ENCODE data around the gene ETS1.

ETS1 gene

DNA sequence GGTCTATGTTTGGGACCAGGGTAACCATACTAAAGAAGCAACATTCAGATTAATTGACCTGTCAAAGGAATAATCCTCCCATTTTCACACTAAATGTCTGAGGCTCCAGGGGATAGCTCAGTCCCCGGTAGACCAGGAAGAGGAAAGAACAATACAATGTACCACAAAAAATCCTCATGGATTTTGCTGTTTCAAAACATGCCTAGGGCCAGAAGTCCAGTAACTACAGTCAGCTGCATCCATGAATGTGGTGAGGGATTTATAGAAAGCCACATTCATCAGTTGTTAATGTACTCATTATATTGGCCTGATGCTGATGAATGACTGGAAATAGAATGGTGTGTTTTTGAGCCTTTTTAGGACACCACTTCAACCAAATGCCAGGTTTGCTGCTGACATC is 6.9 kb upstream of the ETS1 start:
- no peak for DNase-seq (ENCODE audit: low read depth)

DNA sequence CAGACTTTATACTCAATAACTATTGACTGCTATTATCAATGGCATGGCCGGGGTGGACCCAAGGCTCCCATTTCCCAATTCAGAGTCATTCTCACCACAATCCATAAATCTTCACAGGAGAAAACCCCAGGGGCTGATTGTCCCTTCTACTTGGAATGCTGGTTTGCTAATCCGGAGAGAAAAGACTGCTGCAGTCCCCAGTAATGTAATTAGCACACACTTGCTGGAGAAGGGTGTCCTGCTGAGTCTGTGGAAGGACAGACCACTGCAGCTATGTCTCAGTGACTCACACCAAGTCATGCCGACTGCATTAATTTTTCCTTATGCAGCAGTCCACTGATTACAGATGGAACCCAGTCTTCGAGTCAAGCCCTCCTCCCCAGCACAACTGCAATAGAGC is 5.9 kb upstream of the ETS1 start:
- DNase-seq (ENCODE audit: low read depth): peak; percentile 34

DNA sequence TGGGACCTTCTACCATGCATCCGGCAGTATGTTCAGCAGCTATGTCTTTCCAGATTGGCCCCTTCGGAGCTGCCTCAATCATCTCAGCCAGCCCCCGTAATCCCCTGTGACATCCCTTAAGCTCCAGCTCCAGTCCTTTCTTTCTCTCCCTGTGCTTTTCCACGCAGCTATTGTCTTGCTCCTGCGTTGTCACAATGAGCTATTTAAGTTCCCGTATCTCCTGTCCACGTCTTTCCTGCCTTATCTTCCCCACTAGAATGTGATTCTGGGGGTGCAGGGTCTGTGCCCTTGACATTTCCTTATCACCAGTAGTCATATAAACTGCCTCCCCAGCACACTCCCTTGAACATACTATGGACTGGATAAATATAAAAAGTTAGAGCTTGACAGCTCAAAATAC is 5.1 kb upstream of the ETS1 start:
- DNase-seq (ENCODE audit: low read depth): no peak

DNA sequence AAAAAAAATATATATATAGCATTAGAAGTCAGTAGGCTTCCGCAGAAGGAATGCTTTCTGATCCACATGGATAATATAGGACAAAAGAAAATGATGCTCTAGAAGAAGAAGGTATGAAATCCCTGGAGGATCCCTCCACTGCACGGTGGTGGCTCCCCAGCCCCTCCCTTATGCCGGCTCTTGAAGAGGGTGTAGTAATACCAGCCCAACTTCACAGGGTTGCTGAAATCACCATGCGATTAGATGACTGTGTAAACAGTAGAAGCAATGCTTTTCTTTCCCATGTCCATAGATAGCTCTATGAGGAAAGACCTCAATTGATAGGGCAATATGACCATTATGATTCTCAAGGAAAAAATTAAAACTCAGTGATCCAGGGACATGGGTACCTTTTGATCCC is 3.2 kb upstream of the ETS1 start:
- no peak for DNase-seq (ENCODE audit: low read depth)

DNA sequence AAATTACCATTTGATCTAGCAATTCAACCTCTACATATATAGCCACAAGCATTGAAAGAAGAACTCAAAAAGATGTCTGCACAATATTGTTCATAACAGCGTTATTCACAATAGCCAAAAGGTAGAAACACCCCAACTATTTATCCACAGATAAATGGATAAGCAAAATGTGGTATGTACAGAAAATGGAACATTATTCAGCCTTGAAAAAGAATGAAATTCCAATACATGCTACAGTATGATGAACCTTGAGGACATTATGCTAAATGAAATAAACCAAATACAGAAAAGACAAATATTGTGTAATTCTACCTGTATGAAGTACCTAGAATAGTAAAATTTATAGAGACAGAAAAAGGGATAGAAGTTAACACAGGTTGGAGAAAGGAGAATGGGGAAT is 2.6 kb upstream of the ETS1 start:
- DNase-seq (ENCODE audit: low read depth): no peak

DNA sequence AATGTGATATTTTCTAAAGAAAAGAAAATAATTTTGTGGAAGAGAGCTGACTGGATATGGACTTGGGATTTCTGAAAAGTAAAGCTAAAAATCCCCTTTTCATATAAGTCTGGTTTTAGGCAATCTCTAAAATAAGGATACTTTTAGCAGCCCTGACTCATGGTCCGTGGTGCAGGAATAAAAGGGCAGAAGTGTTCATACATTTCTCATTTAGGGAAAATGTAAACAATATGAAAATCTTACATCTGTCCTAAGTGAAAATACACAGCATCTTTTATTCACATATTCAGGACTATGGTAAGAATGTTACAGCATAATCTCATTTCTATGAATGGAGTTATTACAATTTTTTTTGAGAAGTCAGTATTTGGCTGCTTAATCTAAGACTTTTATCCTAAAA is 735 bp upstream of the ETS1 start:
- DNase-seq (ENCODE audit: low read depth): no peak

DNA sequence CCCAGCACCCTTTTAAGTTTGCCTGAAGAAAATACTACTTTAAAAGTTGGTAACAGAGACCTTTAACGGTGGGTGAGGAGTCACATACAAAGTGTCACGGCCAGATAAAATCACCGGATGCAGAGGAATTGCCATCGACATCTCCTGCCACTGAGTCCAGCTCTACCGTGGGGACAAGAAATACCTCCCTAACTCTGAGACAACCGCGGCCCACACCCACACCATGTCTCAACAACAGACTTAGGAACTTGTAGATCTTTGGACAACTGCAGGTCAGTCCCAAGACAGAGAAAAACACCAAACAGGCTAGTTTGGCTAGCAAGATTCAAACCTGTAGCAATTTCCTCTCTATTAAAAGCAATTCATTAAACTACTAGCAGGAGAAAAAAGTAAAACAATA is 669 bp downstream of the ETS1 start:
- DNase-seq (ENCODE audit: low read depth): no peak

DNA sequence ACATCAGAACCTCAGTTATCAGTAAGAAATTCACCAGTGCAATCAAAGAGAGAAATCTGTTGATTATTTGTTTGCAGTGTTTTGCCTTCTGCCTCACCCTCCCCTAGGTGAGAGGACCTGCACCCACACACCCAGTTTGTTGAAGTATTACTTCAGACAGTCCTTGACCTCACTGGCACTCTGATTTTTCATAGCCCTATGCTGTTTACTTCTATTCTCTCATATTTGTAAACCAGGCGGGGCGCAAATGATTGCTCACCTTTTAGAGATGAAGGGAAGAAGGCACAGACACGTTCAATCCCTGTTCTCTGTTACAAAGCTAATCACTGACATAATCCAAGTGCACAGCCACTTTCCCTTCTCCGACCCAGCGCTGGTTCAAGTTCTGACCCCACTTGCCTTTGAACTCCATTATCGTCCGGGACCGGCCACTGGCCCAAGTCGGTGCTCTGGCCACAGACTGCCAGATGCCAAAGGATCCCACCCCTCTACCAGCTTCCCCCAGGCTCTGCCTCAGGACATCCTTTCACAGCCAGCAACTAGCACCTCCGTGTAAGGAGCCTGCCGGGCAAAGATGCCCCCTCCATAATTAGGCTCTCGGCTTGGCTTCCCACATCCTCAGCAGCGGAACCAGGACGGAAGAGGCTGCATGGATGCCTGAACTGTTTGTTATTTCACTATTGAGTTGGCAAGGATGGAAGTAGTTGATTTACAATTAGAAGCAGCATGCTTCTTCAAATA is 1.7 kb downstream of the ETS1 start:
- no peak for DNase-seq (ENCODE audit: low read depth)

DNA sequence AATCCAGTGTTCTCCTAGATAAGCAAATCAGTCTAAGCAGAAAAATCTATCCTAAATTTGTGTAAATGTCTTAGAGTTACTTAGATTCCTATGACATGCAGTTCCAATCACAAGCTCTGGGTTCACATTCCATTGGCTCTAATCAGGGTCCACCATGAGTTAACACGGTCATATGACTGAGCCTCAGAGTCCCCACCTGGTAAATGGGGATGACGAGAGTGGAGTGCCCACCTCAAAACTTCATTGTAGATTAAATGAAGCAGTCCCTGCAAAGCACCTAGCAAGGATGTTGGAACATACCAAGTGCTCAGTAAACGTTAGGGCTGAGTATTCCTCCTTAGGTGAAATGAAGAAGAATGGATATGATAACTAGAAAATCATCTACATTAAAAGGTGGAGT is 3.1 kb downstream of the ETS1 start:
- DNase-seq (ENCODE audit: low read depth): no peak

DNA sequence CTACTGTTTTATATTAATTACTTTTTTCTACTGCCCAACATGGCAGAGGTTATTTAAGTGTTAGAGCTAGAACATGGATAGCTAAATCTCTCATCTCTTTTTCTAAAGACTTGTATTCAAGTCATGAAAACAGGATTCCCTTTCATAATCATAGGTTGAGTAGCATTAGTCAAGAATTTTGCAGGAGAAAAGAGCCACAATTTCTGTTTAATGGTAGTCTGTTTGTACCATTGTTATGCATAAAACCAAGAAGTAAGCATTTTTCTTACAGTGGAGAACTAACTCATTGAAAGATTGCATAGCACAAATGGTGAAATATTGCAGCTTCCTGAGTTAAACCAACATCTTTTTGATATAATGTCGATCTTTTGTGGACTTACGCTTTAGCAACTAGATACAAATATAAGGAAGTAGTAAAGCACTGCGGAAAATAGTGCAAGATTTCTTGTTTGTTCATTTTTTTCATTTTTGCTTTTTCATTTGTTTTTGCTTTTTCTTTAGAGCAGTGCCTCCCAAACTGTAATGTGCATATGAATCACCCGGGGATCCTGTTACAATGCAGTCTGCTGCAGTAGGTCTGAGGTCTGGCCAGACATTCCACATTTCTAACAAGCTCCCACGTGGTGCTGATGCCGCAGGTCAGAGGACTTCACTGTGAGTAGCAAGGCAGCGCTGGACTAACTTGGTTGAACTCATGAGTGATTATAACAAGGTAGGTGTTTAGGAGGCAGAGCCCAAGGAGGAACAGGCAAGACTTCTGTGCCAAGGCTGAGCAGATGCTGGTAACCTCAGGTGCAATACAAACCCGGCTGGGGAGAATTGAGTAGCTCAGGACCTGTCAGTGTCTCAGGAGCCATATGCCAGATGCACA is 4.6 kb downstream of the ETS1 start:
- DNase-seq (ENCODE audit: low read depth): peak; percentile 94

DNA sequence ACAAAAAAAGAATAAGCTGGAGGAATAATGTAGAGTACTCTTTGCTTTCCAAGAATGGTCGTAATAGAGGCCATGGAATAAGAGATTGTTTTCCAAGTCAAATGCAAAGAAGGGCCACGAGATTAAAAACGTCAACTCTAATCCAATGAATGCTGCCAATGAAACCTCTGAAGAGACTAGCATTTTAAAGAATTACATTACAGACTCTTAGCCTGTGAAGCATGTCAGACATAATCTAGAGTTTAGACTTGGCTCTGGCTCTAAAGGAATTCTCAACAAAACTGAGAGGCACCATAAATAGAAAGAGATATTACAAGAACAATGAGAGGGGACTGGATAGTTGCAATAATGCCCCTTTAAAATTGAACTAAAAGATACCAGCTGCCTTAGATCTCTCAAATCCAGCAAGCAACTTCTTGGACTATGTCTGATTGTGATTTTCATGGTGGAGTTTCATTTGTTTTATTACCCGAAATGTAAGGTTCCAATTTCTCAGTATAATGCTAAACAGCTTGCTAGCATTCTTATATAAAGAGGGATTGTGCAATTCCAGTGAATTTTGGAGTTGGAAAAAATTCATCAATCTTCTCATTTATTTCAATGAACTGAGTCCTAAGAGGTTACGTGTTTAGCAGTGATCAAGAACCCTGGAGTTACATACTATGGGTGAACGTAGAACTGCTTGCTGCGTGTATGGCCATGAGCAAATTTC is 5.6 kb downstream of the ETS1 start:
- no peak for DNase-seq (ENCODE audit: low read depth)

DNA sequence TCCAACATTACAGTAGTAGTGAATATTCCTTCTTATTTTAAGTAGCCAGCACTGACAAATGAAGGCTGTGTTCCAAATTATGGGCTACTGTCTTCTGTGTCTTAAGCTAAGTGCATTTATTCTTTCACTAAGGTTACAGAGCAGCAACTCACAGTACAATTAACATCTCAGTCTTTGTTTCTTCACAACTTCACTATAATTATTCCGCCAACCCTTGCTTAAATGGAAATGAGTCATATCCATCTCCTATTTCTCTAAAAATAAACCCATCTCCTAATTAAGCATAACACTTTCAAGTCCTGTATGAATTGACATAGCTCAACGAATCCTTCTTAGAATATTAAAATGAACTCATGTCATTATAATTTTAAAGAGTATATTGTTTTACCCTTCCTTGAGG is 6.7 kb downstream of the ETS1 start:
- no peak for DNase-seq (ENCODE audit: low read depth)

DNA sequence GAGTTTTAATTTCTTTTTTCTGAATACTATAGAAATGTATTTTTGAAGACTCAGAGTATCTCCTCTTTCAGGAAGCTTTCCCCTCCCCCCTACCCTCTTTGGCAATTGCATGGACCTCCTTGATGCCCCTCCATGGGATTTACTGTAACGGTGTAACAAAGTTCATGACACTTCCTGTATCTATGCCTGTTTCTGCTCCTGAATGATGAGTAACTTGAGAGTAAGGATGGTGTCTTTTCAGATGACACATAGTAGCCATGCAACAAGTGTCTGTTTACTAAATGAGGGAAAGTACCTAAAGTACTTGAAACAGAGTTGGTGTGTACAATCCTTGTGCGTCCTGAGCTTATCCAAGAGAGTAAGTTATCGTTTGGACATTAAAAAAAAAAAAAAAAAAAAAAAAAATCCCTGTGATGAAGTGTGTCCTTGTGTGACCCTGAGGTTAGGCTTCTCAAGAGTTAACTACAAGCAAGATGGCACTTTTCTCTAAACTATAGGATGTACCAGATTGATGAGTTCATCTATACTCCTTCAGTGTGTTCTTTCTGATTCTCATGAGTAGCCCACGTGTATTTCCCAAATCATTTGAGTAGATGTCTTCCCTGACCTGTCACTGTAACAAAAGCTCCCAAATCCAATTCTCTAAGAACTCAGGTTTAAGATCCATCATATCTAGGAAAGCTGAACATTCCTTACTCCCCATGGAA is 7.4 kb downstream of the ETS1 start:
- no peak for DNase-seq (ENCODE audit: low read depth)

DNA sequence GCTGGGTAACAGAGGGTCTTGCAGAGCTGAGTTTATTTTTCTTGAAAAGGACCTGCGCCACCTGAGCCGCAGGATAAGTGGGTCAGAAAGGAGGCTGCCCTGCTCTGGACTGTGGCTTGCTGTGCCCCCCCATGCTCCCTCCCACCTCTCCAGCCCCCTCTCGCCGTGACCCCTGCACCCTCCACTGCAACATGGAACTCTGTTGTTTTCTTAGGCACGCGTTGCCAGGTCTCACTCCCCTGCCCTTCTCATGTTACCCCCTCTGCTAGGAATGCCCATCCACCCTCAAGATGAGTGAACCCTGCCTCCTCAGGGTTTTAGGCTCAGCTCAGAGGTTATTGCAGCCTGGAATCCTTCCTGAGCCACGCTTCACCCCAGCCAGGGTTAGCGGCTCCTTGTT is 10.8 kb downstream of the ETS1 start:
- no peak for DNase-seq (ENCODE audit: low read depth)

DNA sequence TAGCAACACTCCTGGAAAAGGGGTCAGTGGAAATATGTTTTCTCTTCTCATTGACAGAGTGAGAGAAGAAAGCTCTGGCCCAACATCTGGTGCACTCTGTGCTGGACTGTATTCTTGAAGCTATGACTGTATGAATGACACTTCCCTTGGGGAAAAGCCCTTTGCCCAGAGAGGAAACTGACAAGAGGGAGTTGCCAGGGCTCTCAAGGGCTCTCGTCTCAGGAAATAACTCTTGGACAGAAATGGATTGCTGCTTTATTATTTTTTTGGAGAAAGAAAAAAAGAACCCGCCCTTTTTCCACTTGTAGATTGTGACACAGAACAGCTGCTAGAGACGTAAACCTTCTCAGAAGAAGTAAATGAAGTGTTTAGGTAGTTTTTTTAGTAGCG is 11.4 kb downstream of the ETS1 start:
- no peak for DNase-seq (ENCODE audit: low read depth)

DNA sequence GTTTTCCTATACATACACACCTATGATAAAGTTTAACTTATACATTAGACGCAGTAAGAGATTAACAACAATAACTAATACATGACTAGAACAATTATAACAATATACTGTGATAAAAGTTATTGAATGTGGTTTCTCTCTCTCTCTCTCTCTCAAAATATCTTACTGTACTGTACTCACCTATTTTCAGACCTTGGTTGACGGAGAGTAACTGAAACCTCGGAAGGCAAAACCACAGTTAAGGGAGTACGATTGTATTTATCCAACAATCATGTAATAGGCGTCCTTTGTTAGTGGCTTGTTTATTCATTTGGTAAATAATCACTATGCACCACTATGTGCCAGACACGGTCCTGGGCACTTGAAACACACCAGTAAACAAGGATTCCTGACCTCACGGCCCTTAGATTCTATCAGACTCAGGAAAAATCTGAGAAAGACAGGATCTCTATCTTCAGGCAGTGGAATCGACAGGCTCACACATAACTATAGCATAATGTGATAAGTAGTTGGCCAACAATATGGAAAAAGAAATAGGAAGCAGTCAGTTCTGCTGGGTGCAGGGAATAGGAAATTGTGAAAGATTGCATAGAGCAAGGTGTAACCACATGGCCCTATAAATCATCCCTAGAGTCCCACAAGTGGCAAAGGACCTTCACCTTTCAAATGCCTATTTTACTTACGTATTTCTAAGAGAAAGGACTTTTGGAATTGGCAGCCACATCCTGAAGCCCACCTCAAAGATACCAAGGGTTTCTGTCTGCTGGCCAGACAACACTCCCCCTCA is 12.0 kb downstream of the ETS1 start:
- no peak for DNase-seq (ENCODE audit: low read depth)

DNA sequence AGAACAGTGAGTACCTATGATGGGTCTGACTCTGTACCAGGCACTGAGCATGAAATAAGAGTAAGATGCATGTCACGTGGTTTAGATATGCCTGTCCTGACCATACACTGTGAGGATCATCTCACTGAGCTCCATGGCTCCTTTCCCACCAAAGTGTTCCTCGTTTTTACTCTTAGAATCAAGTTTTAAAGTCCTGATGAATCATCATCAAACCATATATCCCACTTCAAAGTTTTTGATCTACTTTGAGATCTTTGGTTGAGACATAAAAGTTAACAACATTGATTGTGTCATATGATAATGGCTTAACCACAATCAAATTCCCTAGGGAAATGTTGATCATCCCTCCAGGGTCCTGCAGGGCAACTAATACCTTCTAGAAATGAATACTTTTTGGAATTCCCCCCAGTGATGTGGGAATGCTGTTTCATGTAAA is 12.8 kb downstream of the ETS1 start:
- no peak for DNase-seq (ENCODE audit: low read depth)

DNA sequence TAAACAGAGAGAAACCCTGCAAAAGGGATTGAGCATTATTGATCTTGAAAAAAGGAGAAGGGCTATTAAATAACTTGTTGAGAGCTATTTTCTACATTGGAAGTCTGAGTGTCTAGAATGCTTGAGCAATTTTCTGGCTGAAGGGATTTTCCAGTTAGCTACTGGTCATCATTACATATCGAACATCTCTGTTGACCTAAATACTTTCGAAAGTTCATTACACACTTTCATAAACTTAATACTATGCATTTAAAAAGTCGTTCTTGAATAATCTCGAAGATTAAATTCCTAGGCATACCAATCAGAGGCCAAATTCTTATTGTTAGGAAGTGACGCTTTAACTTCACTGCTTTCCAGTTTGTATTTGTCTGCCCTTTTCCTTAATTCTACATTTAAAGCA is 13.7 kb downstream of the ETS1 start:
- DNase-seq (ENCODE audit: low read depth): no peak

DNA sequence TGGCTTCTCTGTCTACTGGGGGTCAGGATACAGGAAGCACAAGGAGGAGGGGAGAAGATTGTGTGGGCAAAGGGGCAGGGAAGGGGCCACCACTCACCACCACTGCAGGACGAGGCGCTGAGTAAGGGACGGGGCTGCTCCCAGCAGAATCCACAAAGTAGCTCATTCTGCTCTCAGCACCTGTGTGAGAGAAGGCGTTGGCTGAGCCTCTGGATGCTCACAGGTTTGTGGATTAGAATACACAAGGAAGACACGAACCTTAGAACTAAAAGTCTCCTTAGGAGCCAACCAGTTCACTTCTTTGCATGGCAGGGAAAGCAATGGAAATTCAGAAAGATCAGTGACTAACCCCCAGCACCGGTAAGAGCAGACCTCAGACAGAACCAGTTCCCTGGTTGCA is 14.4 kb downstream of the ETS1 start:
- no peak for DNase-seq (ENCODE audit: low read depth)

DNA sequence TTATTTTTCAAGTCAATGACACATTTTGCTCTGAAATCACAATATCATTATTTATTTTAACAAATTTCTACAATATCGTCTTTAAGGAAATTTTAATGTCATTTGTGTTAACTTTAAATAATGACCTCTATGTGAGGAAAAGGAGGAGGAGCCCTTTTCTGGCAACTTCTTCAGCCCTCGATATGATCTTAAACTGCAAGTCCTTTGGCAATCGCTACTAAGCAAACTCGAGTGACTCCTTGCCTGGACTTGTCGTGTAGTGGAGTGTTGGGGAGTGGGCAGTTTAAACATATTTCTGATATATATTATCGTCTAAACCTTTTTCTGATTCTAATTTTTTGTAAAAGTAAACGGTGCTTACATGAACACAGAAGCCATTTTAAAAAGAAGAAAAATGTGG is 16.7 kb downstream of the ETS1 start:
- no peak for DNase-seq (ENCODE audit: low read depth)

DNA sequence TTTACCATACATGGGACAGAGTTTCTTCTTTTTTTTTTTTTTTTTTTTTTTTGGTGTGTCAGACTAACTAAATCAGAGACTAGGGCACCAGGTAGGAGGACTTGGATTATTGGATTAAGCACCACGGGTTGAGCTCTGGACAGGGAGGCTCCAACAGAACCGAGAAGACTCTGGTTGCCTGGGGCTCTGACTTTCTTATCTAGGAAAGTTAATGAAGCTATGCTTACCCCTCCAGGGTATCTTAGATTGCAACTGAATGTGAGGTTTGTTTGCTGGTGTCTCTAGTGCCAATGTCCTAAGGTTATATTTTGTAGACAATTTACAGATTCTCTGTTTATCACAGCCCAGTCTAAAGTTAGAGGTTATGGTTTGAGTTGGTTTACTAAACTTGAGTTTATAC is 18.1 kb downstream of the ETS1 start:
- DNase-seq (ENCODE audit: low read depth): no peak
